ENCODE measurements around the gene PTP4A1.

PTP4A1 gene

GRCh38 chr6:63558278-63558677 is 14.0 kb upstream of the PTP4A1 start:
- DNase-seq, result no peak

- DNase-seq, result no peak
Measured at GRCh38 chr6:63560801-63561287, 11.4 kb upstream of the PTP4A1 start.

GRCh38 chr6:63561288-63561687 is 11.0 kb upstream of the PTP4A1 start:
- no peak for DNase-seq

GRCh38 chr6:63563235-63563634 is 9.0 kb upstream of the PTP4A1 start:
- no peak for DNase-seq

GRCh38 chr6:63565058-63565726 is 7.1 kb upstream of the PTP4A1 start:
- DNase-seq, result no peak

GRCh38 chr6:63565727-63566596 is 6.3 kb upstream of the PTP4A1 start:
- DNase-seq, result no peak

GRCh38 chr6:63567966-63568365 is 4.3 kb upstream of the PTP4A1 start:
- no peak for DNase-seq

GRCh38 chr6:63571361-63572043 is 778 bp upstream of the PTP4A1 start:
- DNase-seq, result peak; percentile 32 to 36

GRCh38 chr6:63572747-63573075 is 431 bp downstream of the PTP4A1 start:
- DNase-seq, result peak in 1 of 2 donors; percentile 9

GRCh38 chr6:63573076-63573898 is 1.0 kb downstream of the PTP4A1 start:
- DNase-seq, result peak; percentile 53

- DNase-seq, result peak; percentile 19 to 44
Measured at GRCh38 chr6:63573899-63574553, 1.7 kb downstream of the PTP4A1 start.

- no peak for DNase-seq
Measured at GRCh38 chr6:63574554-63574900, 2.2 kb downstream of the PTP4A1 start.

- no peak for DNase-seq
Measured at GRCh38 chr6:63576147-63576772, 4.0 kb downstream of the PTP4A1 start.

GRCh38 chr6:63576985-63577712 is 4.9 kb downstream of the PTP4A1 start:
- no peak for DNase-seq

GRCh38 chr6:63578757-63579156 is 6.5 kb downstream of the PTP4A1 start:
- DNase-seq, result no peak

- no peak for DNase-seq
Measured at GRCh38 chr6:63579937-63580703, 7.8 kb downstream of the PTP4A1 start.

- DNase-seq, result no peak
Measured at GRCh38 chr6:63580704-63580961, 8.4 kb downstream of the PTP4A1 start.

- DNase-seq, result no peak
Measured at GRCh38 chr6:63581355-63582013, 9.2 kb downstream of the PTP4A1 start.

GRCh38 chr6:63582579-63583231 is 10.4 kb downstream of the PTP4A1 start:
- DNase-seq, result no peak

All from stimulated activated CD4-positive, alpha-beta T cell treated with anti-CD3 and anti-CD28 coated beads, Interleukin-2, amount 100 ng/mL, for 48 hours (primary cell).